Panc1 (cell line): ENCODE measurements around the gene AGPAT1.
A peak's percentile ranks its signal among the peaks of the same experiment; 100 is the strongest.

Experiments
- CTCF ChIP-seq: fragments of 450-650 bp; IDR thresholded peaks from 2 replicates; pipeline ENCODE4 v1.5.1; 2017; ENCODE audit warnings: mild to moderate bottlenecking
- POLR2AphosphoS5 ChIP-seq: IDR thresholded peaks from 2 replicates; pipeline ENCODE4 v1.6.1; 2012; ENCODE audit warnings: mild to moderate bottlenecking, low read depth, low read length, moderate library complexity

- TF ChIP-seq CTCF: peak; percentile 85; the same call in 1 of the 2 replicates
- TF ChIP-seq POLR2AphosphoS5: no peak
Measured at GRCh38 chr6:32154514-32155161, 21.2 kb downstream of the AGPAT1 start.
